ENCODE results near the gene LYPD8.
"Not testable (repeated sequence)": the region's sequence is repeated elsewhere in the genome, so short reads cannot be mapped to it uniquely, and the experiment has no call there.

The LYPD8 gene, protein sequence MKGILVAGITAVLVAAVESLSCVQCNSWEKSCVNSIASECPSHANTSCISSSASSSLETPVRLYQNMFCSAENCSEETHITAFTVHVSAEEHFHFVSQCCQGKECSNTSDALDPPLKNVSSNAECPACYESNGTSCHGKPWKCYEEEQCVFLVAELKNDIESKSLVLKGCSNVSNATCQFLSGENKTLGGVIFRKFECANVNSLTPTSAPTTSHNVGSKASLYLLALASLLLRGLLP

DNA sequence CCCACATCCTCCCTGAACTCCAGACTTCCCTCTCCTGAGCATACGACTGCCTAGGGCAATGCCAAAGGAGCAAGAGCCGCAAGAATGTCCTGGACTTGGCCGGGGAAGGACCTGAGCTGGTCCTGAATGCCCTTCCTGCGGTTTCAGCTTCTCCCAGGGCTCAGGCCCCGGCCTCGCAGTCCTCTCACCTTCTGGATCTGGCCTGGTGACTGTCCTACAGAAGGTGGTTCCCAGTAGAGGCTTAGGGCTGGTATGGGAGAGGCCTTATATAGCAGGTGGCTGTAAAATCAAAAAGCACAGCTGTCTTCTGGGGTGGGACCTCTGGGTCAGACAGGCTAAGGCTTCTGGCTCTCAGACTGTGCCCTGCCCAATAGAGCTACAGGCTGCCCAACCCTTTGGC lies at the start of gene LYPD8:
Gene LYPD8 (minus strand): TSS at position 243 of the 400 bp plus-strand sequence. CDS start 4,678 bp downstream, outside the sequence.
- no peak for DNase-seq

DNA sequence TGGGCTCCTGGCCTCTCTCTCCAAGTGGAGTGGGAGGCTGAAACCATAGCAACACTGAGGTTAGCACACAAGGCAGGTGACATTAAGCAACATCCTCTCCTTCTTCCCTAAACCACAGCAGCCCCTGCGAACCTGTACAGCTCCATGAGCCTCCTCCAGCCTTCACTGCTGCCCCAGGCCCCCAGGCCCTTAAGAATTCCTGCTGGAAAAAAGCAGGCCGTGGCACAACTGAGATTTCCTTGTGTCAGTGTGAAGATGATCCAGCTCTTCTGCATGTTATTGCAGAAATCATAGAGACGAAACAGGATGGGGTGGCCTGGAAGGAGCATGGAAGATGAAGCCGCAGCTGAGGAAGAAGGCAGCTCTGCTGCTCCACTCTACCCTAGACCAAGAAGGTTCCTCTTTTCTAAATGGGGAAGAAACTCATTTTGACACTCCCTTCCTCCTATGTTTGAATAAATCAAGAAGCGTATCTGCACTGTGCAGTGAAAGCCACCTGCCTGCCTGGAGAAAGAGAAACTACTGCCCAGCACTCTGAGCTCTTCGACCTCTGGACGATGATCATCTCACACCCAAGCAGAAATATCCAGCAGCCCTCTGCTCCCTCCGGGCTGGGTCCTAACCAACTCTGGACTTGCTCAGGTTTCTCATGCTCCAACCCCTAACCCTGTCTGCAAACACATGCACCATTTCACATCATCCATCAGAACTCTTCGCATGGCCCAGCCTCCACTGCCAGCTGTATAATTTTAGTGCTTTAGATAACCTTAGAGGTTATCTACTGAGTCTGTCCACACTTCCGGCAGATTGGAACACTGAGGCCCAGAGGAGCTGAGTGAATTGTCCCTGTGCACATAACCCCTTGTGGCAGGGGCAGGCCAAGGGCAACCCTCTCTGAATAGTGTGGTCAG lies 49.5 kb upstream of the LYPD8 start:
- DNase-seq = no peak

DNA sequence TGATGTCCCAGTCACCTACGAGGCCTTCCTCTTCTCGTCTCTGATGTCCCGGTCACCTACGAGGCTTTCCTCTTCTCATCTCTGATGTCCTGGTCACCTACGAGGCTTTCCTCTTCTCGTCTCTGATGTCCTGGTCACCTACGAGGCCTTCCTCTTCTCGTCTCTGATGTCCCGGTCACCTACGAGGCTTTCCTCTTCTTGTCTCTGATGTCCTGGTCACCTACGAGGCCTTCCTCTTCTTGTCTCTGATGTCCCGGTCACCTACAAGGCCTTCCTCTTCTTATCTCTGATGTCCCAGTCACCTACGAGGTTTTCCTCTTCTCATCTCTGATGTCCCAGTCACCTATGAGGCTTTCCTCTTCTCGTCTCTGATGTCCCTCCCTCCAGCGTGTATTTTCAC lies 47.9 kb upstream of the LYPD8 start:
- not testable (repeated sequence) for DNase-seq

DNA sequence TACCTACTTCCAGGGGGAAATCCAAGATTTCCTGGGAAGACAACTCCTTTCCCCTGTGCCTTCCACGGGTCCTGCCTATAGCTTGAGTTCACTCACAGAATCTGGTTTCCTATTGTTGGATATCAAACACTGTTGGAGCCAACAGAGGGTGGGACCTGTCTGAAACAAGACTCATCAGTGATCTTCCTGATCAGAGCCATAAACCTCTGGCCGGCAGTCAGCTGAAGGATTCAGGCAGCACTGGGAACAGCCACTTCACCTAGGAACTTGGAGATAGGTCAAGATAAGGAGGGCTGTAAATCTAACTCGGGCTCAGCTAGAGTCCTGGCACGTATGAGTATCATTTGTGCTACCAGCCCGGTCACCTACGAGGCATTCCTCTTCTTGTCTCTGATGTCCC lies 46.9 kb upstream of the LYPD8 start:
- DNase-seq = no peak

DNA sequence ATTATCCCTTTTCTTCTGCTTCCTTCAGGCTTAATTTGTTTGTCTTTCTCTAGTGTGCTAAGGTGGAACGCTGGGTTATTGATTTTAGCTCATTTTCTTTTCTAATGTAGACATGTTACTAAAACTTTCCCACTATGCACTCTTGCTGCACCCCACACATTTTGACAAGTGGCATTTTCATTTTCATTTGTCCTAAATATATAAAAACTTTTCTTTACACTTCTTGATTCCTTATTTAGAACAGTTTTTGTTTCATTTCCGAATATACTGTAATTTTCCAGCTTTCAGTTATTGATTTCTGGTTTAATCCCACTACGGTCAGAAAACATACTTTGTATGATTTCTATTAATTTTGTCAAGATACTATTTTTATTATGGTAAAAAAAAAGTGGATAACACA lies 44.9 kb upstream of the LYPD8 start:
- no peak for DNase-seq

DNA sequence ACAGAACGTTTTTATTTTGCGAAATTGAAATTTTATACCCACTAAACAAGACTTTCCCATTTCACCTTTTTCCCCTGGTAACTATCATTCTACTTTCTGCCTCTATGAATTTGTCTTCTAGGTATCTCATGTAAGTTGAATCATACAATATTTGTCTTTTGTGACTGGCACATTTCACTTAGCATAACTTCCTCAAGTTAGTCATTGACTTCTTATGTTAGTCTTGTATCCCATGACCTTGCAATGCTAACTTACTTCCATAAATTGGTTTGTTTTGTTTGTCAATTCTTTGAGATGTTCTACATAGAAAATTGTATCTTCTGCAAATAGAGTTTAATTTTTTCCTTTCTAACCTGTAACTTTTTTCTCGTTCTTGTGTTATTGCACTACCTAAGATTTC lies 43.2 kb upstream of the LYPD8 start:
- DNase-seq = no peak

DNA sequence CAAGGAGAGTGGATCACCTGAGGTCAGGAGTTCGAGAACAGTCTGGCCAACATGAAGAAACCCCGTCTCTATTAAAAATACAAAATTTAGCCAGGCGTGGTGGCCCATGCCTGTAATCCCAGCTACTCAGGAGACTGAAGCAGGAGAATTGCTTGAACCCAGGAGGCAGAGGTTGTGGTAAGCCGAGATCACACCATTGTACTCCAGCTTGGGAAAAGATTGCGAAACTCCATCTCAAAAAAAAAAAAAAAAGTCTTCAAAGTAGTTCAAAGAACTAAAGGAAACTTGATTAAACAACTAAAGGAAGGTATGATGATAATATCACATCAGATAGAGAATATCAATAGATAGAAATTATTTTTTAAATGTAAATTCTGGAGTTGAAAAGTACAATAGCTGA lies 39.1 kb upstream of the LYPD8 start:
- not testable (repeated sequence) for DNase-seq

DNA sequence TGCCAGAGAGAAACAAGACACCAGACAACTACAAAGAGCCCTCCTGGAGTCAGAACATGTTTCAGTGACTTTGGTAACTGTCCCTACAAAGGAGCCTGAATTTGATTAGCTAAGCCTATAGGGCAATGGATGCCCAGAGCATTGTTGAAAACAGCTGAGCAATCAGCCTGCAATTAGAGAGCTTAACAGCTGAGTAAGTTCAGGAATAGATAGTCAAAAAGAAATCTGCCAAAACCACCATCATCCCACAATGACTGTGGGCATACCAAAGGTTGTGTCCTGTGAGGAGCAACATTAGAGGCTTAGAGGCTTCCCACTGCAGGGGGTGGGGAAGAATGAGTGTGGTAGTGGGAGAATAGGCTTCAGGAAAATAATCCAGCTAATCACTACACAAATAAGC lies 38.0 kb upstream of the LYPD8 start:
- DNase-seq = no peak

DNA sequence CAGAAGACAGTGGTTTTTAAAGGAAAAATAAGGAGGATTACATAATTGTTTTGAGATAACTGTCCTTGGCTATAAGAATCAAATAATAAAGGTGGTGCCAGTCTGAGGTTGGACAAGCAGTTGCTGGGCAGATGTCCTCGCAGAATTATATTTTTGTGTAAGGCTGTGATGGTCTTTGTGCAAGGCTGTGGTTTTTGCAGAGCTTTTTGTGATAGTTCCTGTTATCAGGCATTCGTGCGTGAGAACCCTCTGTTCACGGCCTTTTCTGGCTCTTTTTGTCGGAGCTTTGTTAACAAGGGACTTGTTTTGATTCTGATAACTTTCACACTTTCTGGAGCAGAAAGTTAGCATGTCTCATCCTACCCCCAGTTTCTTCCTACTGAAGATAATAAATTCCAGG lies 36.8 kb upstream of the LYPD8 start:
- DNase-seq = no peak

DNA sequence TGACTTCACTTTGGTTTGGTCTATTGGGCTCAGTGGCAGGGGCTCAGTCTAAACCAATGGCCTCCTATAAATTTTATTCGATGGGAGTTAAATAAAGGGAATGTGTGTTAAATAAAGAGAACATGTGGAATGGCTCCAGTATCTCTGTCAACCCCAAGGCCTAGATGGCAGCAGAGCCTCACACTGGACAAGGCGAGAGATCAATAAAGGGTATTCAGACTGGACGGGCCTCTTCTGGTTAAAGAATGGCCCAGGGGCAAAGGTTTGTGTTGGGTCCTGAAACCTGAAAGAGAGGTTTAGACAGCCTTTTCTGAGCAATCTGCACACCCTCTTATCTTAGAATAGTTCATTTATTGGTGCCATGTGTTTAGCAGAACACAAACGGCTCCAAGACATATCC lies 35.5 kb upstream of the LYPD8 start:
- DNase-seq = no peak

DNA sequence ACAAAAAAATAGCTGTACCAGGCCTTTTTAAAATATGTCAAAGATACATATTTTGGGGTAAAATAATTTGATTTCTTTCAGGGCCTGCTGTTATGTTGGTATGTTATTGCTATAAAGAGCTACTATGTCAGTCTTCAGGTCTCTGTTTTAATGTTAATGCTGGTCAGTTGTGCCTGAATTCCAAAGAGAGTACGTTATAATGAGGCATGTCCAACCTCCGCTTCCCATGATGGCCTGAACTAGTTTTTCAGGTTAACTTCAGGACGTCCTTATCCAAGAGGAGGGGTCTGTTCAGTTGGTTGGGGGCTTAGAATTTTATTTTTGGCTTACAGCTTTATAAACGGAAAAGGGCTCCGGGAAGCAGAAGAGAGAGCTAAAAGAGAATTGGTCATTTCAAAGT lies 34.9 kb upstream of the LYPD8 start:
- DNase-seq = no peak

DNA sequence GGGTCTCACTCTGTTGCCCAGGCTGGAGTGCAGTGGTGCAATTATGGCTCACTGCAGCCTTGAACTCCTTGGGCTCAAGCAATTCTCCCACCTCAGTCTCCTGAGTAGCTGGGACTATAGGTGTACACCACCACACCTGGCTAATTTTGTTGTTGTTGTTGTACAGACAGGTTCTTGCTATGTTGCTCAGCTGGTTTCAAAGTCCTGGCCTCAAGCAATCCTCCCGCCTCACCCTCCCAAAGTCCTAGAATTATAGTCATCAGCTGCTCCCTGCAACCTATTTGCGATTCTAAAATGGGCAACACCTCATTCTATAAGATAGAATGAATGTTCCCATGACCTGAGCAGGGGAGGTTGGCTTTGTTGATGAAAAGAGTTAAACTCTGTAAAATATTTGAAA lies 33.8 kb upstream of the LYPD8 start:
- not testable (repeated sequence) for DNase-seq

DNA sequence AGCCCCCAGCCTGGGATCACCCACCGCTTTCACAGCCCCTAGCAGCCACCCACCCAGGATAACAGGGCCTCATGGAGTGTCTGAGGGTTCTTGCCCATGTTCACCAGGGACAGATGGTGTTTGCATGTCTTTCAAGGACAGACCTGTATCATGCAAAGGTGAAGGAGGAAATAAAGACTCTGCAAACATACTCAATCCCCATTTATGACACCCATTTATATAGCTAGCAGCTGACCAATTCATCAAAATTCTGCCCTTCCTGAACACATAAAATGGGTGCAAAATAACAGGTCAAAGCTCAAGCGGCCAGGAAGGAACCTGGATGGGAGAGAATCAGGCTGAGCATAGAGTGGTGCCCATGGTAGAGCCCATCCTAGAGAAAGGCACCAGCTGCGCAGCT lies 32.8 kb upstream of the LYPD8 start:
- no peak for DNase-seq

DNA sequence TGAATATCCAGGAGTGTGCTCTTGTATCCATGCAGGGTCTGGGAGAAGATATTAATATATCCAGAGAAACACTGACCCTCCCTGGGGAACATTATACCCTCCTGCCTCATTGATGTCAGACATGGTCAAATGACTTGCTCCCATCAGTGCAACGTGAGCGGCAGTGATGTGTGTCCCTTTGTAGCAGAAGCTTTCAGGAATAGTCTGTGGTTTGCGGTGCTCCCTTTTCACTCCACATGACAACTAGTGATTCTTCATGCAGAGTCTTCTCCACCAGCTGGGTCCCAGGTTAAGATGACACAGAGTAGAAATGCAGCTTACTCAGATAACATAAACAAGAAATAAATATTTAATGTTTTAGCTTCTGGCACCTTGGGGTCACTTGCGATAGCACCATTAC lies 31.9 kb upstream of the LYPD8 start:
- DNase-seq = no peak

DNA sequence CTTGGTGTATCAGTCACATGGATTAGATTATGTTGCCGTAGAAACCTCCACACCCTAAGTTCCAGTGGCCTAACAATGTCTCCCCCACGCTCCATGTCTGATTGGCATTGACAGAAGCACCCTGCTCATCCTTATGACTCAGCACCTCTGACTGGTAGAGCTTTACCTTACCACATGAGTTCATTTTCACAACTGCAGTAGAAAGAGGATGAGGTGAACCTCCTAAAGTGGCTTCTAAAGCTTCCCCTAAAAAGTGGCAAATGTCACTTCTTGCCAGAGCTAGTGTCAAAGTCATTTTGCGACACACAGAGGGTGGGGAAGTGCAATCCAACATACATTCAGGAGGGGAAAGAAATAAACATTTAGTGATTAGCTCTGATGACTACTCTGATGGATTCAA lies 30.6 kb upstream of the LYPD8 start:
- DNase-seq = no peak

DNA sequence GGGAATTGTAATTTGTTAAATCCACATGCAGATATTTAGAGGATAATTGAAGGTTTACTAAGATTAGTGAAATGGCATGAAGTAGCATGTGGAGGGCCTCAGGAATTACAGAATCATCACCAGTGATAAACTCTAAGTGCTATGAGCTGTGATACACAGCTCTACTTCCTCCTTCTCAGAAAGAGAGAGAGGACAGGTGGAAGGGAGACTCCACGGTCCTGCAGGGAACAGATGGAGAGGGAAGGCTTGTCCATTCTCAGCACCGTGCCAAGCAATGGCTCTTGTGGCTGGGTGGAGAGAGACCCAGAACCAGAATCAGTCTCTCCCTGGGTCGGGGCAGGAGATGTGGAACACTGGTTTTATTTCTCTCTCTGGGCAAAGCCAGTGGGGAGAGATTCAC lies 27.8 kb upstream of the LYPD8 start:
- DNase-seq = no peak

DNA sequence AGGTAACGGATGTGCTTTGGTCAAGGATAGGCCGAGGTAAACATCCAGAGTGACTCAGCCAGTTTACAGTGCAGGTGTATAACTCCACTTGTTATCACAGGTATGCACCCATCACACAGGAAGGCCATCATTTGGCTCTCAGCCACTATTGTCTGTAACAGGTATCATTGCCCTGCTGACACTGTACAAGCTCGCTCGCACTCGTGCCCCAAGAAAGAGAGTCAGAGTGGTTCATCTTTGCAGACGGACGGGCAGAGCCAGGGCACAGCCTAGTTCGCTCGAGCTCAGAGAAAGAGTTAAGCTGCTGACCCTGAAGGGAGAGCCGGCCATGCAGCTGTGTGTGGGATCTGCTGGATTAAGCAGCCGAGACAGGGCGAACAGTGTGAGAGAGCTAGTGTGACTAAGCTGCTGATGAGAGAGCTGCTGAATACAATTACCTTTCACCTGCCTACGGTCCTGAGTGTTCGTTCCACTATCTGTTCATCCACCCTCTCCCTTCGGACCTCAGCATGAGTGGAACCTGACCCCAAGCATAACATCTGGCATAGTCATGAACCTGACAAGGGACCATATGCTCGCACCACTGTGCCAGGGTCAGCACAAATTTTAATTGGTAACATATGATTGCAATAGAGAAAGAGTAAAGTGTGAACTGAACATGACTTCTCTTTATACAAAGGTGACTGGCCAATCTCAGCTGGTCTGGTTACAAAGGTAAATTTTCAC lies 27.0 kb upstream of the LYPD8 start:
- DNase-seq = no peak

DNA sequence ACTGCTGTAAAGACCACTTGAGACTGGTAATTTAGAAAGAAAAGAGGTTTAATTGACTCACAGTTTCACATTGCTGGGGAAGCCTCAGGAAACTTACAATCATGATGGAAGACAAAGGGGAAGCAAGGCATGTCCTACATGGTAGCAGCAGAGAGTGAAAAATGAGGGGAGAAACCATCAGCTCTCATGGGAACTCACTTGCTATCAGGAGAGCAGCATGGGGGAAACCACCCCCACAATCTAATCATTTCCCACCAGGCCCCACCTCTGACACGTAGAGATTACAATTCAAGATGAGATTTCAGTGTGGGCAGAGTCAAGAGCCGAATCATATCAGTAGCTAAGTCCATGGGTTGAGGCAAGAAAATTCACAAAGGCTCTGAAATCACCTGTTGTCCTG lies 23.8 kb upstream of the LYPD8 start:
- DNase-seq = no peak

DNA sequence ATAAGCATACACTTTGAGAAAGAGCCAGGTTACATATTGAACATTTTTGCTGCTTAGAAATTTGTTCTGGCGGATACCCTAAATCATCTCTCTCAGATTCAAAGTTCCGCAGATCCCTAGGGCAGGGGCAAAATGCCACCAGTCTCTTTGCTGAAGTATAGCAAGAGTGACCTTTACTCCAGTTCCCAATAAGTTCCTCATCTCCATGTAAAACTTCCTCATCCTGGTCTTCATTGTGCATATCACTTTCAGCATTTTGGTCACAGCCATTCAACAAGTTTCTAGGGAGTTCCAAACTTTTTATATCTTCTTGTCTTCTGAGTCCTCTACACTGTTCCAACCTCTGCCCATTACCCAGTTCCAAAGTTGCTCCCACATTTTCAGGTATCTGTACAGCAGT lies 23.3 kb upstream of the LYPD8 start:
- DNase-seq = no peak

DNA sequence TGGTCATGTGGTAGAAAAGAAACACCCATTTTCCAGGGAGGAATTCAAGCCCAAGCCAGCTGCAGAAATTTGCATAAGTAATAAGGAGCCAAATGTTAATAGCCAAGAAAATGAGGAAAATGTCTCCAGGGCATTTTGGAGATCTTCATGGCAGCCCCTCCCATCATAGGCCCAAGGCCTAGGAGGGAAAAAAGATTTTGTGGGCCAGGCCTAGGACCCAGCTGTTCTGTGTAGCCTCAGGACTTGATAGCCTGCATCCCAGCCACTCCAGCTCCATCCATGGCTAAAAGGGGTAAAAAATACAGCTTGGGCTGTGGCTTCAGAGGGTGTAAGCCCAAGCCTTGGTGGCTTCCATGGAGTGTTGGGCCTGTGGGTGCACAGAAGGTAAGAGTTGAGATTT lies 21.4 kb upstream of the LYPD8 start:
- no peak for DNase-seq

DNA sequence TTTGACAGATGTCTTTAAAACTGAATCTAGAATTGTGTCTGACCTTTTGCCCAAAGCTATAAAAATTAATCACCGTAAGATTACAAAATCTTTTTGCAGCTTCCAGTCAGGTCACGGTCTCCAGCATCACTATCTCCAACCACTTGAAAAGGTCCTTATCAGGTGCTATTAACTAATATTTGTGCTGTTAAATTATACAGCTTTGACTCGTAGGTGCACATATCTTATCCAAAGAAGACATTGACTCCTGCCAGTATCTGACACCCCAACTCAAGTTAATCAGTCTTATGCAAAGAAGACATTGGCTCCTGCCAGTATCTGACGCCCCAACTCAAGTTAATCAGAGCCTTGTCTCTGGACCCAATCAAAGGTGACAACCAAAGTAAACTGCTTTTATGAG lies 19.9 kb upstream of the LYPD8 start:
- DNase-seq = no peak

DNA sequence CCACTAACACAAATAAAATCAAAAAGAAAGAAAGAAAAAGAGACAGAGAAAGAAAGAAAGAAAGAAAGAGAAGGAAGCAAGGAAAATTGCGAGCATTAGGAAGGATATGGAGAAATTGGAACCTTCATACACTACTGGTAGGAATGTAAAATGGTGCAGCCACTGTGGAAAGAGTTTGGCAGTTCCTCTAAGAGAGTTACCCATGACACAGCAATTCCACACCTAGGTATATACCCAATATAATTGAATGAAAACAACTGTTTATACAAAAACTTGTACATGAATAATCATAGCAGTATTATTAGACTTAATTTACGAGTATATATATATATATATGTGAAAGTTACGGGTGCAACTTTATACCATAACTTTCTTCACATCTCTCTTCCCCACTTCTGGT lies 4.1 kb upstream of the LYPD8 start:
- DNase-seq = no peak

DNA sequence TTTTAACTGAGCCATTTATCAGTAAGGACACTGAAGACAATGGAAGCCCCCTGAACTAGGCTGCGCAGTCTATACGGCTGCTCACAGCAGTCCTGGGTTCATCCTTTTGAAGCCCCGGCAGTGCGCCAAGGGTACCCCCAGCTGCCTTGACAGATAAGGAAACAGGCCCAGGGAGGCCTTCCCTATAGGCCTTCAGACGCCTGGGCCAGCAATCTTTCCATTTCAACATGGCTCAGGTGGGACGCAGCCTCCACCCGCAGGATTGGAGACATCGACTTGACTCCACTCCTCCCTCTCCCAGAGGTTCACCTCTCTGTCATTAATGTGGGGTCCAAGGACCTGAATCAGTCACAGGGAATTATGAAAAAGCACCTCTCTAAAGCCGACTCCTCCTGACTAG lies 2.8 kb upstream of the LYPD8 start:
- no peak for DNase-seq

DNA sequence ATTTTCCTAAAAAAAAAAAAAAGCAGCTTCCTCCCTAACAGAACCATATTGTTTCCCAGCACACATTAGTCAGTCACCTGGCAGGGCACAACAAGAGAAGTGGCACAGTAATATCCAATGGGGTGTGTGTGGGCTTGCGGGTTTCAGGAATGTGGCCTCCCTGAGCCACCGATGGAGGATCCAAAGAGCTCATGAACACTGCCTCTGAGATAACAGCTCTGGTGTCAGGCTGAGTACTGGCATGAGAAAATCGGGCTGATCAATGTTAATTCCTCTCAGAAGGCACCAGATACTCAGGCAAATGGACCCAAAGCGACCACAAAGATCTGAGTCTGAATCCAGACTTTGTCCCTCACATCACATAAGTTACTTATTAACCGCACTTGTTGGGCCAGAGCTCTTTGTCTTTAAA lies 2.2 kb upstream of the LYPD8 start:
- DNase-seq = no peak
